Panc1 (cell line): ENCODE results near the gene RAI1. TPM values are rescaled to one million over a fixed set of nuclear protein-coding genes. Genes with fewer than 3 reads are reported as not detected.

ENCODE experiments used
- ATAC-seq: fragments of 200-7000 bp; cut with Tn5 transposase; 2 replicates; pipeline ENCODE4 v1.9.1; 2020; ENCODE audit warnings: mild to moderate bottlenecking, moderate library complexity
- BruUV-seq: library from RNA; stranded (reverse); fragments of 400-500 nt; replicated peaks from 2 replicates; lab custom pipeline; 2021; lab: Mats Ljungman, UMichigan
- CTCF ChIA-PET: fragments of 300-600 bp; sonication (Branson Sonifier 250); formaldehyde crosslinking; loops from one replicate; lab custom pipeline; 2022; ENCODE audit warnings: antibody characterized with exemption; lab: Charles Lee
- POLR2A ChIA-PET: fragments of 300-600 bp; sonication (Branson Sonifier 250); formaldehyde crosslinking; loops from one replicate; lab custom pipeline; 2022; ENCODE audit warnings: antibody characterized with exemption; lab: Charles Lee
- DNase-seq: peaks from one replicate; pipeline ENCODE4 v3.0.0-alpha.2; 2010; ENCODE audit warnings: low read depth, low spot score
- H3K27ac ChIP-seq: 2 replicates; pipeline ENCODE4 v1.5.1; 2011; ENCODE audit warnings: mild to moderate bottlenecking, low read length, inconsistent platforms
- H3K27me3 ChIP-seq: fragments of 200-500 bp; sonication (Bioruptor generic); 2 replicates; pipeline ENCODE4 v1.6.0; 2014; ENCODE audit warnings: low read length, inconsistent platforms; ENCODE audit not compliant: control insufficient read depth, insufficient read depth
- H3K36me3 ChIP-seq: fragments of 200-500 bp; sonication (Bioruptor generic); 2 replicates; pipeline ENCODE4 v1.5.1; 2014; ENCODE audit warnings: inconsistent platforms, mild to moderate bottlenecking, low read length, moderate library complexity; ENCODE audit not compliant: control insufficient read depth, insufficient read depth
- H3K4me1 ChIP-seq: 2 replicates; pipeline ENCODE4 v1.5.1; 2011; ENCODE audit warnings: inconsistent platforms, mild to moderate bottlenecking, low read length, moderate library complexity; ENCODE audit not compliant: control insufficient read depth, insufficient read depth
- H3K4me3 ChIP-seq, 2 experiments: 2 replicates each; pipeline ENCODE4 v1.5.1; 2011 to 2012; ENCODE audit warnings: low read depth in 2 of 2, low read length in 2 of 2, mild to moderate bottlenecking in 2 of 2, inconsistent platforms in 1 of 2, moderate library complexity in 1 of 2
- H3K9me3 ChIP-seq: fragments of 200-500 bp; sonication (Bioruptor generic); 2 replicates; pipeline ENCODE4 v1.5.1; 2014; ENCODE audit warnings: low read depth, mild to moderate bottlenecking, inconsistent platforms, low read length, moderate library complexity; ENCODE audit not compliant: control insufficient read depth, insufficient read depth
- CTCF ChIP-seq: fragments of 450-650 bp; IDR thresholded peaks from 2 replicates; pipeline ENCODE4 v1.5.1; 2017; ENCODE audit warnings: mild to moderate bottlenecking
- POLR2AphosphoS5 ChIP-seq: IDR thresholded peaks from 2 replicates; pipeline ENCODE4 v1.6.1; 2012; ENCODE audit warnings: mild to moderate bottlenecking, low read depth, low read length, moderate library complexity
- REST ChIP-seq, 2 experiments: IDR thresholded peaks; 2 replicates each; pipeline ENCODE4 v1.6.1; 2011 to 2012; ENCODE audit warnings: low read depth in 2 of 2, control low read depth in 1 of 2, low read length in 1 of 2, mild to moderate bottlenecking in 1 of 2, moderate library complexity in 1 of 2; ENCODE audit not compliant: insufficient read depth in 1 of 2
- SIN3A ChIP-seq: IDR thresholded peaks from 2 replicates; pipeline ENCODE4 v1.6.1; 2012; ENCODE audit warnings: low read depth, mild to moderate bottlenecking, low read length, moderate library complexity, borderline replicate concordance; ENCODE audit not compliant: insufficient read depth
- TCF7L2 ChIP-seq: IDR thresholded peaks from 2 replicates; pipeline ENCODE4 v1.6.1; 2011; ENCODE audit warnings: mild to moderate bottlenecking, low read depth, low read length, inconsistent platforms
- in situ Hi-C: cut with HindIII; loops from 2 replicates; pipeline ENCODE4 v1.10.0; 2016; ENCODE audit warnings: low sequenced_read_pairs, low pct_unique_long_range_greater_than_20kb
- intact Hi-C: fragments of 100-400 bp; cut with micrococcal nuclease; formaldehyde crosslinking; loops from one replicate; pipeline ENCODE4 v1.10.0; 2022; ENCODE audit not compliant: unreplicated experiment
- total RNA-seq: library from RNA; stranded (reverse); gene quantifications from one replicate; pipeline ENCODE4 v1.2.1, GENCODE V29; 2021; ENCODE audit not compliant: unreplicated experiment

RAI1 gene
- total RNA-seq, 1 experiment from 2014 or later, result 51.0 TPM

GRCh38 chr17:17784657-17785267 is 103.5 kb downstream of the RAI1 start:
- peaks cover 65% of the 10 kb centered on the region for H3K4me1 ChIP-seq
- H3K9me3 ChIP-seq, result no peaks in the 10 kb centered on the region
- TF ChIP-seq POLR2AphosphoS5 (no peak), TCF7L2 (no peak), SIN3A (no peak), CTCF (no peak), REST (IDR thresholded peaks at IDR 0.05; ENCODE audit: insufficient read depth in 1 of 2, low read depth in 2 of 2, low read length in 1 of 2) (no peak)
- peak overlapping the region; percentile 59 for H3K27ac ChIP-seq
- no peak overlapping the region for H3K4me3 ChIP-seq
- CTCF ChIA-PET, result interaction anchor here (0.7 kb wide), 1 partner anchor 27 kb away, joined by 3 read pairs; no protein-coding TSS in a partner anchor
- BruUV-seq, result no TSS peak
- intact Hi-C loops (loop anchor here (10.0 kb wide), 1 partner anchor 100 kb away; the partner anchor contains the start of gene RAI1), in situ Hi-C loops (no loop called here)
- no peaks in the 10 kb centered on the region for H3K36me3 ChIP-seq
- DNase-seq (no peak), ATAC-seq (peak; percentile 39)
- H3K27me3 ChIP-seq, result no peaks in the 10 kb centered on the region
- POLR2A ChIA-PET, result no interaction called here

- ATAC-seq (no peak), DNase-seq (no peak)
- H3K4me1 ChIP-seq, result peaks cover 67% of the 10 kb centered on the region
- ChIA-PET CTCF (no interaction called here), POLR2A (no interaction called here)
- TF ChIP-seq REST (IDR thresholded peaks at IDR 0.05; ENCODE audit: insufficient read depth in 1 of 2, low read depth in 2 of 2, low read length in 1 of 2), result no peak
- TF ChIP-seq TCF7L2, result no peak
- TF ChIP-seq SIN3A, result no peak
- no peak for TF ChIP-seq POLR2AphosphoS5
- TF ChIP-seq CTCF, result no peak
- no TSS peak for BruUV-seq
- H3K4me3 ChIP-seq, result no peak overlapping the region
- intact Hi-C loops, result loop anchor here (10.0 kb wide), 1 partner anchor 101 kb away; the partner anchor contains the start of gene RAI1
- H3K36me3 ChIP-seq, result no peaks in the 10 kb centered on the region
- peak overlapping the region; percentile 59 for H3K27ac ChIP-seq
- in situ Hi-C loops, result no loop called here
- H3K27me3 ChIP-seq, result no peaks in the 10 kb centered on the region
- no peaks in the 10 kb centered on the region for H3K9me3 ChIP-seq
These were observed 104.1 kb downstream of the RAI1 start for GRCh38 chr17:17785407-17785806.
